Rectal smooth muscle tissue (tissue), 1 donor: ENCODE data around the gene BIN2.
"Not testable (repeated sequence)": the region's sequence is repeated elsewhere in the genome, so short reads cannot be mapped to it uniquely, and the experiment has no call there.

Source experiments
- H3K27ac ChIP-seq: one replicate; pipeline ENCODE4 v1.7.0; 2013; ENCODE audit warnings: low read depth, low read length, inconsistent platforms
- H3K27me3 ChIP-seq: one replicate; pipeline ENCODE4 v1.7.0; 2013; ENCODE audit warnings: low read length; ENCODE audit not compliant: control insufficient read depth, insufficient read depth
- H3K36me3 ChIP-seq: one replicate; pipeline ENCODE4 v1.7.0; 2013; ENCODE audit warnings: low read length; ENCODE audit not compliant: control insufficient read depth, insufficient read depth
- H3K4me1 ChIP-seq: one replicate; pipeline ENCODE4 v1.7.0; 2013; ENCODE audit warnings: low read length; ENCODE audit not compliant: control insufficient read depth, insufficient read depth
- H3K4me3 ChIP-seq: one replicate; pipeline ENCODE4 v1.7.0; 2013; ENCODE audit warnings: low read length
- H3K9ac ChIP-seq: one replicate; pipeline ENCODE4 v1.7.0; 2013; ENCODE audit warnings: low read length

The BIN2 gene

DNA sequence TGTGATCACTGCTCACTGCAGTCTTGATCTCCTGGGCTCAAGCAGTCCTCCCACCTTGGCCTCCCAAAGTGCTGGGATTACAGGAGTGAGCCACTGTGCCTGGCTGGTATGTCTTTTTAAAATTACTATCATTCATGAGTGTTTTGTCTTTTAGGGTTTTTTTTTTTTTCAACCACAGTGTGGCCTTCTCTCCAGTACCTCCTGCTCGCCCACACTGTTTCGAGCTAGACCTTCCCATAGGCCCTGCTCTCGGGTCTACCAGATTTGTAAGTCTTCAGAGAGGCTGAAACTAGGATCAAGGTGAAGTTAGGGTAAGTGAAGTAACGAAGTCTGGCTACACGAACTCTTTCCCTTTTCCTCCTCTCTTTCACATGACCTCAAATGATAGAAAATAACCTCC, 1.5 kb downstream of the BIN2 start:
- Histone ChIP-seq H3K9ac (no peak overlapping the region), H3K4me1 (no peaks in the 10 kb centered on the region), H3K4me3 (peak overlapping the region; percentile 45), H3K36me3 (no peaks in the 10 kb centered on the region), H3K27ac (no peak overlapping the region), H3K27me3 (no peaks in the 10 kb centered on the region)

DNA sequence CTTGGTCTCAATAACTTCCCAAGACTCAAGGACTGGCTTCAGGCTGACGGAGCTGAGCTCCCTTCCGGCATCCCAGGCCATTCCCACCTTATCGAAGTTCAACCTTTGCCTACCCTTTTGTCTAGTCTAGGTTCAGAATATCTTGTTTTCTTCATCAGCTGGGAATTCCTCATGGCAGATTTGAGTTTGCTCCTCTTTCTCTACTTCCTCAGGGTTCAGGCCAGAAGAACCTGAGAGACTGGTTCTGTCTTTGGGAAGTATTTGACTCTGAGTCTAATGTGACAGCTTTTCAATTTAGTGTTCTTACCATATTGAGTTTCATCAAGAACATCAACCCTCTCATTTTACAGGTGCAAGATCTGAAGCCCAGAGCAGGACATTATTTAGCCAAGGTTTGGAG, 2.1 kb downstream of the BIN2 start:
- H3K9ac ChIP-seq, result no peak overlapping the region
- H3K27me3 ChIP-seq, result no peaks in the 10 kb centered on the region
- no peaks in the 10 kb centered on the region for H3K36me3 ChIP-seq
- no peaks in the 10 kb centered on the region for H3K4me1 ChIP-seq
- H3K27ac ChIP-seq, result no peak overlapping the region
- no peak overlapping the region for H3K4me3 ChIP-seq

DNA sequence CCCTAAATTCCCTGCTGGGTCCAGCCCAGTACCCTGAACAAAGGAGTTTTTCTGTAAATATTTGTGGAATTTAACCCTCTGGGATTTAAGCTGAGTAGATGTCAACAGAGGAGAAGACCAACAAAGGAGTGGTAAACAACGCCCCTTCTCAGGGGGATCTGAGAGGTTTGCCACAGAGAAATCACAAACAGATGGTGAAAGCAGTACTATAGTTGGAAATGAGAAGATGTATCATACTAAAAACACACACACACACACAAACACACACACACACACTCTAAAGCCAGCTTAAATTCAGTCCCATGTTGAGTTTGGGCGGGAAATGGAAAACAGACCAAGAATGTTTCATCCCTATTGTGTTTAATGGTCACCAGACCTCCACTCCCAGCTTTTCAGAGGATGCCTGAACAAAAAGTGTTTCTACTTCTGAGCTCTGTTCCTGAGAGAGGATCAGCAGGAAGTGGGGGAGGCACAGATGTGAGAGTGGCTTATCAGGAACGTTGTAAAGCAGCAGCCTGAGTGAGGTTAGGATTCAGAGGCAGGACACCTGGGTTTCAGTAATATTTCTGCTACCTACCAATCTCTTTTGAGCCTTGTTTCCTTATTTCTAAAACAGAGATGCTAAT, 3.2 kb downstream of the BIN2 start:
- H3K9ac ChIP-seq, result no peak overlapping the region
- H3K27ac ChIP-seq, result no peak overlapping the region
- no peak overlapping the region for H3K4me3 ChIP-seq
- H3K4me1 ChIP-seq, result no peaks in the 10 kb centered on the region
- H3K36me3 ChIP-seq, result no peaks in the 10 kb centered on the region
- H3K27me3 ChIP-seq, result no peaks in the 10 kb centered on the region

DNA sequence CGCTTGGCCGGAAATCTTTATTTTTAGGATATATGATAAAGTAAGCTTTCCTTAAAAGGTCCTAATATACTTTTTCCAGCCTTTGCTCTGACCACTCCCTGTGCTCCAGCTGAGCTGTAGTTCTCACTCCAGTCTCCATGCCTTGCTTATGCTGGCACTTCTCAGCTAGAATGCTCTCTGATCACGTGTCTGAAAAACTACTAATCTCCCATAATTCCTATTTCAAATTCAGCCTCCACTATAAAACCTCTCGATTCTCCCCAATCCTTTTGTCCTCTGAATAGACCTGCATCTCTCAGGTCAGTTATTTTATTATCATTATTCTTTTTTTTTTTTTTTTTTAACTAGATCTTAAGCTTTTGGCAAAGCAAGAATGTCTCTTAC, 3.7 kb downstream of the BIN2 start:
- no peaks in the 10 kb centered on the region for H3K36me3 ChIP-seq
- H3K27me3 ChIP-seq, result no peaks in the 10 kb centered on the region
- no peak overlapping the region for H3K9ac ChIP-seq
- no peak overlapping the region for H3K4me3 ChIP-seq
- no peaks in the 10 kb centered on the region for H3K4me1 ChIP-seq
- H3K27ac ChIP-seq, result no peak overlapping the region

DNA sequence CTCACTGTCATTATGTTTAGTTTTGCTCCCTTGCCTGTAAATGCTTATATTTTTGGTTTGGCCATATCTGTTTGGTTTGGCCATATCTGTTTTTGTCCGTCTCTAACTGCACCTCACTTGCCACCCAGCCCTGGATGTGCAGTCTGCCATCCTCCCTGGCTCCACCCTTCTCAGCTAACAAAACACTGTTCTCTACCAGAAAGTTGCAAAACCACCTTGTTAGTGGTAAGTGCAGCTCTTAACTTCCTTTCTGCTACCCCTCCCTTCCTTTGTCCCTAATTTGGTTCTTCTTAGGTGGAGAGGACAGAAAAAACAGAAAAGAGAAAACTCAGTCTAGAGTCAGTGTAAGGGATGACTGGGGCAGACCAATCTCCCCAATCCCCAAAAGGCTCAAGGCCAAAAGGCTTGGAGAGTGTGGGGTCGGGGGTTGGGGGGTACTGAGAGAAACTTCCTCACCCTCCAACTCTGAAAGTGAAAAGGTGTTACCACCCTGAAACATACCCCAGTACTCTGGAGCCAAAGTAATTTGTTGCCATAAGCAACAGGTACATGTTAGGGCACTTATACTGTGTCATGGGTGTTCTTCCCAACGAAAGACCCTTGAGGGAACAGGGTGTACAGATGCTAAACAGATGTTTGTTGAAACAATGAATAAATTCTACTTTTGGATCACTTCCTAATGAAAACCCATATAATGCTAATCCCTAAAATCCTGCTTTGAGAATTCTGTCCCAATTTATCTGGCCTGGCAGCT, 5.0 kb downstream of the BIN2 start:
- H3K27ac ChIP-seq, result no peak overlapping the region
- H3K4me3 ChIP-seq, result no peak overlapping the region
- H3K4me1 ChIP-seq, result no peaks in the 10 kb centered on the region
- no peak overlapping the region for H3K9ac ChIP-seq
- H3K36me3 ChIP-seq, result no peaks in the 10 kb centered on the region
- H3K27me3 ChIP-seq, result no peaks in the 10 kb centered on the region

DNA sequence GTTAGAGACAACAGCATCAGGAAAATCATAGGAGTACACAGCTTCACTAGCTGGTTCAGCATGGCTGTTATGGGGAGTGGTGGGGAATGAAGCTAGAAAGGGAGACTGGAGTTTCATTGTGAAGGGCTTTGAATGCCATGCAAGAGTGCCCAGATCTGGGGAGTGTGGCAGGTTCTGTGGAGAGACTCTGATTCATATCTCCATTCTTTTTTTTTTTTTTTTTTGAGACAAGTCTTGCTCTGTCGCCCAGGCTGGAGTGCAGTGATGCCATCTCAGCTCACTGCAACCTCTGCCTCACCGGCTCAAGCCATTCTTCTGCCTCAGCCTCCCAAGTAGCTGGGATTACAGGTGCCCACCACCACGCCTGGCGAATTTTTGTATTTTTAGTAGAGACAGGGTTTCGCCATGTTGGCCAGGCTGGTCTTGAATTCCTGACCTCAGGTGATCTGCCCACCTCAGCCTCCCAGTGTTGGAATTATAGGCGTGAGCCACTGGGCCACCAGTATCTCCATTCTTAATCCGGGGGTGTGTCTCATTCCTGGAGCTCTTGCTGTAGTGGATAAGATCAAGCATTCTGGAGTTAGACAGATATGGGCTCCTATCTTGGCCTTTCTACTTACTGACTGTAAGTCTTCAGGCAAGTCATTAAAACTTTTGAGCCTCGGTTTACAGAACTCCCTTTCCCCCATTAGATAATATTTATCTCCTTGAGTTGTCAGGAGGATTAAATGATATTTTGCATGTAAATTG, 5.7 kb downstream of the BIN2 start:
- H3K27ac ChIP-seq, H3K4me3 ChIP-seq, H3K36me3 ChIP-seq, H3K4me1 ChIP-seq, H3K9ac ChIP-seq, H3K27me3 ChIP-seq: not testable (repeated sequence)

DNA sequence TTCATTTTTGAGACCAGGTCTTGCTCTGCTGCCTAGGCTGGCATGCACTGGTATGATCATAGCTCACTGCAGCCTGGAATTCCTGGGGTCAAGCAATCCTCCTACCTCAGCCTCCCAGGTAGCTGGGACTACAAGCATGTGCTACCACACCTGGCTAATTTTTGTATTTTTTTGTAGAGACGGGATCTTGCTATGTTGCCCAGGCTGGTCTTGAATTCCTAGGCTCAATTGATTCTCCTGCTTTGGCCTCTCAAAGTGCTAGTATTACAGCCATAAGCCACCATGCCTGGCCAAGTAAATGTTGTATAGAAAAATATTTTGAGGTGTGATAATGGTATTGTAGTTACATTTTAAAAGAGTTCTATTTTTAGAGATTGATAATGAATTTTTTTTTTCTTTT, 12.6 kb downstream of the BIN2 start:
- no peaks in the 10 kb centered on the region for H3K27me3 ChIP-seq
- no peak overlapping the region for H3K27ac ChIP-seq
- H3K9ac ChIP-seq, result no peak overlapping the region
- no peak overlapping the region for H3K4me3 ChIP-seq
- H3K36me3 ChIP-seq, result no peaks in the 10 kb centered on the region
- H3K4me1 ChIP-seq, result no peaks in the 10 kb centered on the region

DNA sequence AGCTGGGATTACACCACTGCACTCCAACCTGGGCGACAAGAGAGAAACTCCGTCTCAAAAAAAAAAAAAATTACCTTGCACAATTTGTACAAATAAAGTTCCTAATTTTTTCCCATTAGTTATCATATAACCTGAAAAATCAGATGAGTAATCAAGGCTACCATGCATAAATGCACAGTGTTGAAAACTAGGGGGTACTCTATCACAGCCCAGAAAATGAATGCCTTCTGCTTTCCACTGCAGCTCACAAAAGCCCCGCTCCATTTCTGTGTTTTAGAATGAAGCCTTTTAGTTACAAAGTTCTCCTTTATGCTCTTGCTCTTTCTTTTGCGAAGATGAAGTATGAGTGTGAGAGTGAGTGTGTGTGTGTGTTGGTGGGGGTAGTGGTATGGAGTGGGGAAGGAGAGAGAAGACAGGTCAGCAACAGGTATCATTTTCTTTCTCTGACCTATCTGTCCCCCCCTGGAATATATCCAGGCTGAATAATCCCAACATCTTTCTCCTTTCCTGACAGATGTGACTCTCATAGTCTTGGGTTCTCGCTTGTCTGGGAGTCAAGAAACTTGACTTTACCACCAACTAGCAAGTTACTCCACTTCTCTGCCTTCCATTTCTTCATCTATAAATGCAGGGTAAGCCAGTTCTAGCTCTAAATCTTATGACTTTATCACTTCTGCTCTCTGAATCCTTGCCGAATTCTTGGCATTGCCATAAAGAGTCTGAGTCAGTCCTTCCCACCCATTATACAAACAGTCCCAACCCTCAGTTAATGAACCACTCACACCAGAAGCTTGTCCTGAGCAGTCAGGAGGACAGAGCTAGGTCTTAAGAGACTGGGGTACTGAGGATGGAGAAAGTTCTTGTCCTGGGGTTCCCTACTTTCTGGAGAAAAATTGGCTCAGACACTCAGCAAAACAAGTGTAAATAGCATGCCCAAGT, 16.1 kb downstream of the BIN2 start:
- Histone ChIP-seq H3K36me3 (no peaks in the 10 kb centered on the region), H3K27me3 (no peaks in the 10 kb centered on the region), H3K9ac (no peak overlapping the region)

DNA sequence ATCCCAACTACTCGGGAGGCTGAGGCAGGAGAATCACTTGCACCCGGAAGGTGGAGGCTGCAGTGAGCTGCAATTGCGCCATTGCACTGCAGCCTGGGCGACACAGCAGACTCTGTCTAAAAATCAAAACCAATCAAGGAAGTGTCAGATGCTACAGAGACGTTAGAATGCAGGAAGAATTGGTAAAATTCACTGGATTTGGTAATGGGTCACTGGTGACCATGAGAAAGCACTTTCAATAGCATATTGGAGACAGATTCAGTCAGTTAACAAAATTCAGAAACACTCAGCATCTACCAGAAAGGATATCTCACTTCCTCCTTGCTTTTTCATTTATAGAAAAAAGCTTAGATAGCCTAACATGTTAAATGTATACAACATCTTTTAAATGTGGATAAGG, 17.5 kb downstream of the BIN2 start:
- Histone ChIP-seq H3K9ac (no peak overlapping the region), H3K27ac (no peak overlapping the region), H3K4me1 (no peaks in the 10 kb centered on the region)

More for the DNA sequence above, 16.1 kb downstream of the BIN2 start:
- Histone ChIP-seq H3K27ac (no peak overlapping the region), H3K4me3 (no peak overlapping the region), H3K4me1 (no peaks in the 10 kb centered on the region)

DNA sequence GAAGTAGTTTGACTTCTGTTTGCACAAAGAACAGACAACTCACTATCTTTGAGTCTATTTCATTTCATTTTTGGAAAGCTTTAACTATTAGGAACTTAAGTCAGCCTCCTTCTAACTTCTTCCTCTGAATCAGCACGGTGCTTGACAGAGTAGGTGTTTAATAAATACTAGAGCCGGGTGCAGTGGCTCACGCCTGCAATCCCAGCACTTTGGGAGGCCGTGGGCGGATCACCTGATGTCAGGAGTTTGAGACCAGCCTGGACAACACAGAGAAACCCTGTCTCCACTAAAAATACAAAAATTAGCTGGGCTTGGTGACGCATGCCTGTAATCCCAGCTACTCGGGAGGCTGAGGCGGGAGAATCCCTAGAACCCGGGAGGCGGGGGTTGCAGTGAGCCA, 23.2 kb downstream of the BIN2 start:
- not testable (repeated sequence) for H3K4me3 ChIP-seq, H3K4me1 ChIP-seq, H3K27ac ChIP-seq, H3K36me3 ChIP-seq, H3K27me3 ChIP-seq, H3K9ac ChIP-seq

More for the DNA sequence above, 17.5 kb downstream of the BIN2 start:
- no peaks in the 10 kb centered on the region for H3K27me3 ChIP-seq
- no peak overlapping the region for H3K4me3 ChIP-seq
- no peaks in the 10 kb centered on the region for H3K36me3 ChIP-seq

DNA sequence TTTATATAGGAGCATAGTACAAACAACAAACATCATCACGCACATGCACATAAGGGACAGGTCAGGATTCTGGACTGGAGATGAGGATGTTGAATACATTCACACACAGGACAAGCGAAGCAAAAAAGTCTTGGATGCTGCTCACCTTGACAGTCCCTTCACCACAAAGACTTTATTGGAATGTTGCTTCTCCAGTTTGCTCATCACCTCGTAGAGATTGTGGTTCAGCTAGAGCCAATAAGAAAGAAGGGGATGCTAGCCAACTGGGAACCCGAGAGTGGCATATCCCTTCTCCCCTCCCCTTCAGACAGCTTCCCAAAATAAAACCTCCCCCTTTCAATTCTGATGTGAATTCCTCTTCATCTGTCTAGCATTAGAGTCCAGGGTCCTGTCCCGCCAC, 28.3 kb downstream of the BIN2 start:
- Histone ChIP-seq H3K27ac (no peak overlapping the region), H3K27me3 (no peaks in the 10 kb centered on the region), H3K4me3 (no peak overlapping the region), H3K9ac (no peak overlapping the region), H3K36me3 (peaks cover 3% of the 10 kb centered on the region), H3K4me1 (no peaks in the 10 kb centered on the region)

DNA sequence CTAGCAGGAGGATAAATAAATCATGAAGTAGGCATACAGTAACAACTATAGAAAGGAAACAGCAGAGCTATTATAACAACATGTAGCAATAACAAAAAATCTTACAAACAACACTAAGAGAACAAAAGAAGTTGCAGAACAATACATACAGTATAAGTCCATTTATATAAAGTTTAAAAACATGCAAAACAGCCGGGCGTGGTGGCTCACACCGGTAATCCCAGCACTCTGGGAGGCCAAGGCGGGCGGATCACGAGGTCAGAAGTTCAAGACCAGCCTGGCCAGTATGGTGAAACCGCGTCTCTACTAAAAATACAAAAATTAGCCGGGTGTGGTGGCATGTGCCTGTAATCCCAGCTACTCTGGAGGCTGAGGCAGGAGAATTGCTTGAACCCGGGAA, 29.9 kb downstream of the BIN2 start:
- H3K27me3 ChIP-seq, H3K36me3 ChIP-seq, H3K4me1 ChIP-seq, H3K27ac ChIP-seq, H3K9ac ChIP-seq, H3K4me3 ChIP-seq: not testable (repeated sequence)
